M059J (cell line): ENCODE data around the gene LHX6. TPM values are rescaled to one million over a fixed set of nuclear protein-coding genes. Genes with fewer than 3 reads are reported as not detected.

Experiments
- total RNA-seq: library from RNA; depleted of rRNA; stranded (reverse); fragments of >200 nt; shearing (Covaris generic); gene quantifications from 2 replicates; pipeline ENCODE4 v1.2.3, GENCODE V29; 2014; rRNA removed

Gene LHX6
- total RNA-seq, 1 experiment from 2014 or later, result 0.37 TPM

Other genes with a start within 250 kb of the LHX6 start
- 3.9 and 4.7 TPM in 2 replicates for gene TTLL11, start 135.6 kb downstream of the LHX6 start, total RNA-seq
- 69.3 and 93.4 TPM in 2 replicates for gene NDUFA8, start 69.2 kb downstream of the LHX6 start, total RNA-seq
- gene MORN5, start 69.0 kb downstream of the LHX6 start, total RNA-seq, result not detected in 2 replicates
- gene RBM18, start 35.9 kb upstream of the LHX6 start, total RNA-seq, result 12.6 and 18.1 TPM in 2 replicates
- gene MRRF, start 35.9 kb upstream of the LHX6 start, total RNA-seq, result 27.3 and 37.9 TPM in 2 replicates
- gene PTGS1, start 142.1 kb upstream of the LHX6 start, total RNA-seq, result 4.8 and 6.7 TPM in 2 replicates
- gene OR1J1, start 249.0 kb upstream of the LHX6 start, total RNA-seq, result not detected in 2 replicates